GM13976 (cell line): ENCODE results near the gene CEP85.
"Not testable (repeated sequence)": the region's sequence is repeated elsewhere in the genome, so short reads cannot be mapped to it uniquely, and the experiment has no call there.

Experiments used
- DNase-seq: peaks from one replicate; pipeline ENCODE4 v3.0.0; 2012; ENCODE audit warnings: low spot score
- CTCF ChIP-seq: IDR thresholded peaks from 2 replicates; pipeline ENCODE4 v1.5.1; 2012; ENCODE audit warnings: borderline replicate concordance, mild to moderate bottlenecking; ENCODE audit not compliant: insufficient read depth; ENCODE audit errors: extremely low read depth, missing control alignments, control extremely low read depth
- in situ Hi-C: fragments of 300-500 bp; cut with MboI; formaldehyde crosslinking; loops from one replicate; pipeline ENCODE4 v1.12.0; 2022; ENCODE audit warnings: low sequenced_read_pairs, mixed read lengths, inconsistent platforms; ENCODE audit not compliant: unreplicated experiment

Gene CEP85

GRCh38 chr1:26307363-26307781, 73.4 kb downstream of the CEP85 start:
- TF ChIP-seq CTCF, result no peak
- no peak for DNase-seq
- in situ Hi-C loops, result no loop called here

- in situ Hi-C loops, result not testable (repeated sequence)
These were observed 74.2 kb downstream of the CEP85 start for GRCh38 chr1:26307966-26308899.

GRCh38 chr1:26314501-26314900, 80.5 kb downstream of the CEP85 start:
- no peak for TF ChIP-seq CTCF
- no peak for DNase-seq
- in situ Hi-C loops, result no loop called here

More at GRCh38 chr1:26307966-26308899, 74.2 kb downstream of the CEP85 start:
- not testable (repeated sequence) for DNase-seq

- DNase-seq, result no peak
- no peak for TF ChIP-seq CTCF
- in situ Hi-C loops, result no loop called here
These were observed 82.2 kb downstream of the CEP85 start for GRCh38 chr1:26315874-26316850.

- no peak for TF ChIP-seq CTCF
- in situ Hi-C loops, result no loop called here
- no peak for DNase-seq
These were observed 83.1 kb downstream of the CEP85 start for GRCh38 chr1:26317146-26317545.

GRCh38 chr1:26317612-26318337, 83.8 kb downstream of the CEP85 start, which contains the start of gene CD52:
Gene CD52, plus strand, starts transcription at chr1:26317958. Its CDS starts 60 bp downstream, at chr1:26318018.
- peak; percentile 82 for DNase-seq
- TF ChIP-seq CTCF, result no peak
- in situ Hi-C loops, result no loop called here
